IMR-90 (cell line): ENCODE results near the gene WBP1L. TPM values are rescaled to one million over a fixed set of nuclear protein-coding genes. Genes with fewer than 3 reads are reported as not detected.

Experiments
- ATAC-seq: fragments of 200-7000 bp; cut with Tn5 transposase; 2 replicates; pipeline ENCODE4 v1.9.1; 2020; ENCODE audit warnings: low read depth, mild to moderate bottlenecking, moderate library complexity
- BruUV-seq: library from RNA; stranded (reverse); fragments of 400-500 nt; replicated peaks from 2 replicates; lab custom pipeline; 2021; lab: Mats Ljungman, UMichigan
- CTCF ChIA-PET: fragments of 300-600 bp; formaldehyde crosslinking; extraction: SDS; loops from one replicate; lab custom pipeline; 2021; ENCODE audit warnings: antibody characterized with exemption; lab: Yijun Ruan, JAX
- POLR2A ChIA-PET: fragments of 300-600 bp; sonication (Branson Sonifier 250); formaldehyde crosslinking; loops from one replicate; lab custom pipeline; 2022; ENCODE audit warnings: antibody characterized with exemption; ENCODE audit not compliant: unreplicated experiment; lab: Charles Lee
- DNase-seq: peaks from one replicate; pipeline ENCODE4 v3.0.0; 2013
- H2AFZ ChIP-seq: replicated peaks from 2 replicates; pipeline ENCODE3; 2013; ENCODE audit warnings: low read length, mild to moderate bottlenecking; ENCODE audit not compliant: poor library complexity
- H2AK5ac ChIP-seq: 2 replicates; pipeline ENCODE4 v1.6.1; 2013; ENCODE audit warnings: low read depth, low read length, inconsistent platforms
- H2AK9ac ChIP-seq: replicated peaks from 2 replicates; pipeline ENCODE3; 2013; ENCODE audit warnings: mild to moderate bottlenecking, low read depth, low read length, moderate library complexity; ENCODE audit not compliant: poor library complexity
- H2BK120ac ChIP-seq: 2 replicates; pipeline ENCODE4 v1.6.1; 2013; ENCODE audit warnings: low read depth, low read length, inconsistent platforms
- H2BK15ac ChIP-seq: 3 replicates; pipeline ENCODE4 v1.6.1; 2013; ENCODE audit warnings: low read depth, low read length, inconsistent platforms
- H2BK20ac ChIP-seq: 2 replicates; pipeline ENCODE4 v1.6.1; 2013; ENCODE audit warnings: low read depth, mild to moderate bottlenecking, inconsistent platforms, low read length, moderate library complexity
- H2BK5ac ChIP-seq: 2 replicates; pipeline ENCODE4 v1.6.1; 2013; ENCODE audit warnings: mild to moderate bottlenecking, low read depth, low read length, inconsistent platforms; ENCODE audit not compliant: poor library complexity, severe bottlenecking
- H3K14ac ChIP-seq: replicated peaks from 2 replicates; pipeline ENCODE4 v1.6.1; 2013; ENCODE audit warnings: low read depth, low read length, inconsistent platforms
- H3K18ac ChIP-seq: 2 replicates; pipeline ENCODE4 v1.6.1; 2013; ENCODE audit warnings: low read depth, low read length, control low read depth
- H3K23ac ChIP-seq: 2 replicates; pipeline ENCODE4 v1.6.1; 2013; ENCODE audit warnings: low read depth, low read length, inconsistent platforms
- H3K27ac ChIP-seq: 2 replicates; pipeline ENCODE4 v1.5.1; 2013; ENCODE audit warnings: mild to moderate bottlenecking, control low read depth, low read length; ENCODE audit not compliant: insufficient read depth
- H3K27me3 ChIP-seq: 2 replicates; pipeline ENCODE4 v1.6.1; 2013; ENCODE audit warnings: low read length; ENCODE audit not compliant: control insufficient read depth, insufficient read depth
- H3K36me3 ChIP-seq: 2 replicates; pipeline ENCODE4 v1.6.1; 2013; ENCODE audit warnings: low read length, mixed read lengths; ENCODE audit not compliant: control insufficient read depth, insufficient read depth
- H3K4ac ChIP-seq: 2 replicates; pipeline ENCODE4 v1.6.1; 2013; ENCODE audit warnings: low read depth, low read length, inconsistent platforms
- H3K4me1 ChIP-seq: 2 replicates; pipeline ENCODE4 v1.6.1; 2013; ENCODE audit warnings: low read length, mixed read lengths; ENCODE audit not compliant: control insufficient read depth, insufficient read depth
- H3K4me2 ChIP-seq: 2 replicates; pipeline ENCODE4 v1.6.1; 2013; ENCODE audit warnings: low read depth, mild to moderate bottlenecking, control low read depth, low read length, moderate library complexity
- H3K4me3 ChIP-seq: 2 replicates; pipeline ENCODE4 v1.5.1; 2013; ENCODE audit warnings: low read depth, mild to moderate bottlenecking, control low read depth, low read length, moderate library complexity; ENCODE audit not compliant: insufficient read depth
- H3K56ac ChIP-seq: 2 replicates; pipeline ENCODE4 v1.6.1; 2013; ENCODE audit warnings: low read length, inconsistent platforms; ENCODE audit not compliant: insufficient read depth; ENCODE audit errors: extremely low read depth
- H3K79me1 ChIP-seq, 2 experiments: 2 replicates each; pipeline ENCODE4 v1.6.1; 2013; ENCODE audit warnings: low read length in 2 of 2, inconsistent platforms in 1 of 2, low read depth in 1 of 2
- H3K9ac ChIP-seq: 2 replicates; pipeline ENCODE4 v1.6.1; 2013; ENCODE audit warnings: low read depth, low read length, control low read depth
- H3K9me1 ChIP-seq: 2 replicates; pipeline ENCODE4 v1.6.1; 2013; ENCODE audit warnings: low read length, inconsistent platforms; ENCODE audit not compliant: insufficient read depth
- H3K9me3 ChIP-seq: 2 replicates; pipeline ENCODE4 v1.6.1; 2013; ENCODE audit warnings: low read length; ENCODE audit not compliant: control insufficient read depth, insufficient read depth
- H4K20me1 ChIP-seq: 2 replicates; pipeline ENCODE4 v1.6.1; 2013; ENCODE audit warnings: low read length, inconsistent platforms; ENCODE audit not compliant: insufficient read depth
- H4K5ac ChIP-seq: 2 replicates; pipeline ENCODE4 v1.6.1; 2013; ENCODE audit warnings: mild to moderate bottlenecking, low read depth, low read length, control low read depth
- H4K8ac ChIP-seq, 2 experiments: 2 replicates each; pipeline ENCODE4 v1.6.1; 2013; ENCODE audit warnings: low read depth in 2 of 2, low read length in 2 of 2, control low read depth in 1 of 2, inconsistent platforms in 1 of 2
- H4K91ac ChIP-seq: 2 replicates; pipeline ENCODE4 v1.6.1; 2013; ENCODE audit warnings: low read depth, low read length, inconsistent platforms; ENCODE audit not compliant: insufficient read depth
- BHLHE40 ChIP-seq: fragments of 150-350 bp; IDR thresholded peaks from 2 replicates; pipeline ENCODE4 v1.6.1; 2016; ENCODE audit warnings: mild to moderate bottlenecking, low read depth, low read length
- CEBPB ChIP-seq: IDR thresholded peaks from 2 replicates; pipeline ENCODE4 v1.6.1; 2012; ENCODE audit warnings: low read depth, low read length, improper control_type of control experiment
- CHD1 ChIP-seq: IDR thresholded peaks from 2 replicates; pipeline ENCODE4 v1.6.1; 2012; ENCODE audit warnings: low read depth, low read length, improper control_type of control experiment
- FOS ChIP-seq: fragments of 150-350 bp; IDR thresholded peaks from 2 replicates; pipeline ENCODE4 v1.6.1; 2016; ENCODE audit warnings: low read depth, low read length
- MAFK ChIP-seq: IDR thresholded peaks from 2 replicates; pipeline ENCODE4 v1.6.1; 2012; ENCODE audit warnings: low read depth, low read length, improper control_type of control experiment
- MAZ ChIP-seq: IDR thresholded peaks from 2 replicates; pipeline ENCODE4 v1.6.1; 2012; ENCODE audit warnings: low read depth, mild to moderate bottlenecking, low read length, improper control_type of control experiment, moderate library complexity, borderline replicate concordance
- POLR2A ChIP-seq: IDR thresholded peaks from 2 replicates; pipeline ENCODE4 v1.6.1; 2012; ENCODE audit warnings: mild to moderate bottlenecking, low read depth, low read length
- RCOR1 ChIP-seq: IDR thresholded peaks from 2 replicates; pipeline ENCODE4 v1.6.1; 2012; ENCODE audit warnings: mild to moderate bottlenecking, low read length, improper control_type of control experiment; ENCODE audit not compliant: insufficient replicate concordance
- RFX5 ChIP-seq: IDR thresholded peaks from 2 replicates; pipeline ENCODE4 v1.8.0; 2012; ENCODE audit warnings: low read depth, mild to moderate bottlenecking, low read length, moderate library complexity
- SMC3 ChIP-seq: fragments of 150-350 bp; IDR thresholded peaks from 2 replicates; pipeline ENCODE4 v1.6.1; 2016; ENCODE audit warnings: low read depth, mild to moderate bottlenecking, antibody characterized with exemption, low read length, moderate library complexity
- WGBS, 2 experiments: methylation state at CpG; one replicate each; pipeline versions ENCODE4 v1.1.5 to v1.1.7; 2013; ENCODE audit warnings: missing lambda C conversion rate in 2 of 2; ENCODE audit not compliant: insufficient read length in 1 of 2; ENCODE audit errors: extremely low coverage in 2 of 2; 5-methylcytosine and 5-hydroxymethylcytosine counted together
- dilution Hi-C: fragments of 300-500 bp; cut with HindIII; formaldehyde crosslinking; loops from one replicate; pipeline ENCODE4 v1.14.3; 2018; ENCODE audit warnings: low sequenced_read_pairs; ENCODE audit not compliant: unreplicated experiment
- in situ Hi-C: fragments of 300-500 bp; cut with MboI; formaldehyde crosslinking; loops from 3 replicates; pipeline ENCODE4 v1.14.3; 2019; ENCODE audit warnings: low sequenced_read_pairs, inconsistent platforms, mixed read lengths
- intact Hi-C: fragments of 100-400 bp; cut with micrococcal nuclease; formaldehyde crosslinking; loops from 2 replicates; pipeline ENCODE4 v1.10.0; 2022
- polyA plus RNA-seq, 3 experiments: library from polyadenylated mRNA; depleted of rRNA; stranded (reverse); fragments of >200 nt; gene quantifications; 2 replicates each; pipeline ENCODE4 v1.2.3, GENCODE V29; 2012; ENCODE audit warnings: low replicate concordance in 1 of 3
- total RNA-seq: library from RNA; depleted of rRNA; stranded (reverse); fragments of >200 nt; gene quantifications from 2 replicates; pipeline ENCODE4 v1.2.3, GENCODE V29; 2012
- TF ChIP-seq, protein P1 (sequence below): fragments of 150-350 bp; IDR thresholded peaks from 2 replicates; pipeline ENCODE4 v1.6.1; 2016; ENCODE audit warnings: low read depth, mild to moderate bottlenecking, low read length, moderate library complexity, borderline replicate concordance
- TF ChIP-seq, protein P2 (sequence below): fragments of 150-350 bp; IDR thresholded peaks from 2 replicates; pipeline ENCODE4 v1.6.1; 2017; ENCODE audit warnings: mild to moderate bottlenecking, antibody characterized with exemption, low read length, low read depth

The WBP1L gene
- total and polyA plus RNA-seq, 2 of the 4 experiments (the other 2 are of a cell fraction): 20.7 to 31.0 TPM

DNA sequence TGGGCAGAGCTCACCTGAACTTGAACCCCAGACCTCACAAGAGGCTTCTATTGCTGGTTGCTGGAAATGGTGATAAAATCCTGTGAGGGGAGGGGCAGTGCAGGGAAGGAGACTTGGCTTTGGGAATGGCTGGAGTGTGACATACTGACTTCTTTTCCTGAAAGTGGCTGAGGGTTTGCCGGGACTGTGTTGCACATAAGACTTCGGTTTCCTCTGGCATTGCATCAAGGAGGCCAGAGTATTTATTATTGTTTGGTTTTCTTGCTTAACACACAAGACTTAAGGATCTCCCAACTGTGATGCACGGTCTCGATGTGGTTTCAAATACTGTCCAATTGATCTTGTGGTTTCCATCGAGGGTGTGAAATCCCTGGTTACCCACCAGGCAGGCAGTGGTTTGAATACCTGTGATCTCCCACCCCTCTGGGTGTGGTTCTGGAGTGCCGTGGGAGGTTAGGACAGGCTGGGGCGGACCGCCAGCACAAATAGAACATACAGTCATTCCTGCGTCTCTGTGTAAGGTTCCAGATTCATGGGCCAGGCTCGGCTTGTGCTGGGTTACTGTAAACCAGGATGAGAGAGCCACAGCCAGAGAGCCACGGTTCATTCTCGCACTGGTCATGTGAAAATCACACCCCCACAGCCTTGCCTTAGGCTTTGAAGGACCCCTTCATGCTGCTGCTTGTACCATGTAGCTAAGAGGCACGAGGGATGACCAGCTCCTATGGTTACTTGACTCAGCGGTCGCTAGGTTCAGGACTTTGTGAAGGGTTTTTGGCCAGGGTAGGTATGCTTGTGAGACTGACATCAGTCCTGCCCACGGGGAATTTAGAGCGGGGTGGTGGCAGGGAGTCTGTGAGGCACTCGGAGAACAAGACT is 39.2 kb downstream of the WBP1L start:
- Histone ChIP-seq H2BK120ac (no peak overlapping the region), H3K4me1 (peaks cover 16% of the 10 kb centered on the region), H3K18ac (no peak overlapping the region), H4K8ac (no peak overlapping the region), H2AK9ac (peak overlapping the region; percentile 18), H2BK20ac (no peak overlapping the region), H3K9me1 (peaks cover 21% of the 10 kb centered on the region), H3K27me3 (peaks cover 5% of the 10 kb centered on the region), H3K9ac (no peak overlapping the region), H3K4me2 (peak overlapping the region; percentile 76), H3K56ac (no peak overlapping the region), H4K91ac (no peak overlapping the region), H2AFZ (peak overlapping the region; percentile 0), H3K9me3 (no peaks in the 10 kb centered on the region), H2AK5ac (peak overlapping the region; percentile 20), H3K4ac (no peak overlapping the region), H3K4me3 (no peak overlapping the region), H3K27ac (peak overlapping the region; percentile 5; the same call in 1 of the 2 replicates), H4K20me1 (peaks cover 88% of the 10 kb centered on the region), H3K36me3 (peaks cover 2% of the 10 kb centered on the region; the same call in 1 of the 2 replicates), H2BK15ac (no peak overlapping the region), H3K23ac (no peak overlapping the region), H2BK5ac (peak overlapping the region; percentile 7), H3K14ac (no peak overlapping the region), H4K5ac (no peak overlapping the region), H3K79me1 (peaks cover 52 to 58% of the 10 kb centered on the region in 2 experiments)
- ChIA-PET CTCF (no interaction called here), POLR2A (no interaction called here)
- intact Hi-C loops (loop anchor here (2.0 to 5.0 kb wide), 2 partner anchors 20 to 41 kb away; partner anchors contain the start of gene WBP1L), dilution Hi-C loops (no loop called here), in situ Hi-C loops (no loop called here)
- ATAC-seq (peak; percentile 90), DNase-seq (peak; percentile 95)
- BruUV-seq: no TSS peak
- WGBS, 2 experiments: 89% methylated on average over 5 of the region's 18 CpGs; no CpG with 5 or more reads in 1 of the 2 experiments
- TF ChIP-seq CHD1: peak; percentile 14; the same call in 1 of the 2 replicates
- TF ChIP-seq, protein P1, sequence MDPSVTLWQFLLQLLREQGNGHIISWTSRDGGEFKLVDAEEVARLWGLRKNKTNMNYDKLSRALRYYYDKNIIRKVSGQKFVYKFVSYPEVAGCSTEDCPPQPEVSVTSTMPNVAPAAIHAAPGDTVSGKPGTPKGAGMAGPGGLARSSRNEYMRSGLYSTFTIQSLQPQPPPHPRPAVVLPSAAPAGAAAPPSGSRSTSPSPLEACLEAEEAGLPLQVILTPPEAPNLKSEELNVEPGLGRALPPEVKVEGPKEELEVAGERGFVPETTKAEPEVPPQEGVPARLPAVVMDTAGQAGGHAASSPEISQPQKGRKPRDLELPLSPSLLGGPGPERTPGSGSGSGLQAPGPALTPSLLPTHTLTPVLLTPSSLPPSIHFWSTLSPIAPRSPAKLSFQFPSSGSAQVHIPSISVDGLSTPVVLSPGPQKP: no peak
- TF ChIP-seq FOS: 0 out of 2 replicates have a peak, but pooled peaks have one; percentile 7
- TF ChIP-seq RFX5: no peak
- peak; percentile 23; the same call in 1 of the 2 replicates for TF ChIP-seq MAFK
- peak; percentile 64 for TF ChIP-seq RCOR1
- TF ChIP-seq, protein P2, sequence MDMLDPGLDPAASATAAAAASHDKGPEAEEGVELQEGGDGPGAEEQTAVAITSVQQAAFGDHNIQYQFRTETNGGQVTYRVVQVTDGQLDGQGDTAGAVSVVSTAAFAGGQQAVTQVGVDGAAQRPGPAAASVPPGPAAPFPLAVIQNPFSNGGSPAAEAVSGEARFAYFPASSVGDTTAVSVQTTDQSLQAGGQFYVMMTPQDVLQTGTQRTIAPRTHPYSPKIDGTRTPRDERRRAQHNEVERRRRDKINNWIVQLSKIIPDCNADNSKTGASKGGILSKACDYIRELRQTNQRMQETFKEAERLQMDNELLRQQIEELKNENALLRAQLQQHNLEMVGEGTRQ: no peak
- TF ChIP-seq POLR2A: no peak
- TF ChIP-seq MAZ: peak; percentile 15; the same call in 1 of the 2 replicates
- peak; percentile 91 for TF ChIP-seq BHLHE40
- no peak; the same call in 1 of the 2 replicates for TF ChIP-seq SMC3
- TF ChIP-seq CEBPB: peak; percentile 98
